HG02943 (cell line): ENCODE measurements around the gene CLEC18B.
A peak's percentile ranks its signal among the peaks of the same experiment; 100 is the strongest.
"Not testable (repeated sequence)": the region's sequence is repeated elsewhere in the genome, so short reads cannot be mapped to it uniquely, and the experiment has no call there.

ENCODE experiments used
- ATAC-seq: cut with Tn5 transposase; IDR thresholded peaks from one replicate; pipeline ENCODE4 v1.9.1; 2021; ENCODE audit warnings: mild to moderate bottlenecking, low read depth, moderate library complexity; ENCODE audit not compliant: unreplicated experiment

Gene CLEC18B

GRCh38 chr16:74409185-74409981 lies 11.9 kb downstream of the CLEC18B start:
- not testable (repeated sequence) for ATAC-seq

- not testable (repeated sequence) for ATAC-seq
These were observed 13.9 kb downstream of the CLEC18B start for GRCh38 chr16:74407362-74407705.

GRCh38 chr16:74406600-74407361 lies 14.5 kb downstream of the CLEC18B start:
- ATAC-seq: not testable (repeated sequence)

- ATAC-seq: not testable (repeated sequence)
These were observed 16.9 kb downstream of the CLEC18B start for GRCh38 chr16:74404148-74404933.

DNA sequence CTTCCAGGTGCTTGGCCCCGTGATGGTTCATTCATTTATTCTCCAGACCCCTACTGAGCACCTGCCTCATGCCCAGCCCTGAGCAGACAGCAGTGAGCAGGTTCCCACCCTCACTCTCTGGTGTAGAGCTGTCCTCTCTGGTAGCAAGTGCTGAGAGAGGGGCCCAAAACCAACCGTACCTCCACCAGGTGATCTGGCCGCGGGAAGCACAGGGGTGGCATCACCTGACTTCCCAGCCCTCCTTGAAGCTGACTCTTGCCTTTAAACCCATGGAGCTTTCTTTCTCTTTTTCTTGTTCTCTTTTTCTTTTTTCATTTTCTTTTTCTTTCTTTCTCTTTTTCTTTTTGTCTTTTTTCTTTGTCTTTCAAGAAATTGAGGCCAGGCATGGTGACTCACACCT lies 21.0 kb downstream of the CLEC18B start:
- not testable (repeated sequence) for ATAC-seq

DNA sequence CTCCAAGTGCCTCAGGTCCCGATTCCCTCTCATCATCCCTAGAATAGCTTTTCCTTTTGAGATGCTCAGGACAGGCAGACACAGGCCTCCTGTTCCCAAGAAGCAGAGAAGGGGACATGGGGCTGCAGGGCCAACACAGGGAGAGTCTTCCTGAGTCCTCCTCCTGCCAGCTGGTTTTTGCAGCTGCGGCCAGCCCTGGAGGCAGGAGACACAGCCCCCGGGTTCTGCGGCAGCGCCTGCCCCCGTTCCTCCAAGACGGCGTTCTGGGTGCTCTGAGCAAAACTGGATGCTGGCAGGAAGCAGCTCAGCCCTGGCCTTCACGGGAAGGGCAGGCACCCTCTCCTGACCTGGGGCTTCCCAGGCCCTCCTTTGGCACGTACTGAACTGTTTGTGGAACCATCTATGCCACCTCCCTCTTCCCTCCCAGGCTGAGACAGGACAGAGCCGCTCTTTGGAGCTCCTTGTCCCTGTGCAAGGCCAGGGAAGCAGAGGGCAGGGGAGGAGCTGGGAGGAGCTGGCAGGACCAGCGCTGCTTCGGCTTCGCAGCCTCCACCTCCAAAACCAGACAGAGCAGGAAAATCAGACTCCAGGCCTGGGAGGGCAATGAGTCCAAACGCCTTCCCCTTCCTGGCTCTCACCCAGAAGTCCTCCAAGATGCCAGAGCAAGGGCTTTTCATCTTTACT lies 22.9 kb downstream of the CLEC18B start:
- not testable (repeated sequence) for ATAC-seq

DNA sequence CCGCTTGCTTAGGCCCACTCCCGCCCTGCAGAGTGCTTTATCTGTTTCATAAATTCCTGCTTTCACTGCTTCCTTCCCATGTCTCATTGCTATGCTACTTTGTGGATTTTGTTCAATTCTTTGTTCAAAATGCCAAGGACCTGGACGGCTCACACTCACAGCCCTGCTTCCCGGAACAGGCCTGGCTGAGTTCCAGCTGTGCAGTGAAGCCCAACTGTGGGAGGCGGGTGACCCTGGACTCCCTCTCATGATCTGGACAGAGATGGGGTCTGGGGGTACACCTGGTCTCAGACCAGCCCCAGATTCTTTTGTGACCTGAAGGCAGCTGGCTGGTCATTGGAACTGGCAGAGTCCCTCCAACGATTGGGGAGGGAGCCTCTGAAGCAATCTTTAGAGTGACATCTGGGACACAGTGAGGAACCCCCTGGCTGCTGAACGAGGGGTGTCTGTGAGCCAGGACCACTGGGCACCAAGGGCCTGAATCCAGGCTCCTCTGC lies 24.7 kb downstream of the CLEC18B start:
- ATAC-seq: not testable (repeated sequence)

- ATAC-seq: not testable (repeated sequence)
These were observed 26.7 kb downstream of the CLEC18B start for GRCh38 chr16:74394604-74395003.

GRCh38 chr16:74394131-74394530 lies 27.1 kb downstream of the CLEC18B start:
- not testable (repeated sequence) for ATAC-seq

DNA sequence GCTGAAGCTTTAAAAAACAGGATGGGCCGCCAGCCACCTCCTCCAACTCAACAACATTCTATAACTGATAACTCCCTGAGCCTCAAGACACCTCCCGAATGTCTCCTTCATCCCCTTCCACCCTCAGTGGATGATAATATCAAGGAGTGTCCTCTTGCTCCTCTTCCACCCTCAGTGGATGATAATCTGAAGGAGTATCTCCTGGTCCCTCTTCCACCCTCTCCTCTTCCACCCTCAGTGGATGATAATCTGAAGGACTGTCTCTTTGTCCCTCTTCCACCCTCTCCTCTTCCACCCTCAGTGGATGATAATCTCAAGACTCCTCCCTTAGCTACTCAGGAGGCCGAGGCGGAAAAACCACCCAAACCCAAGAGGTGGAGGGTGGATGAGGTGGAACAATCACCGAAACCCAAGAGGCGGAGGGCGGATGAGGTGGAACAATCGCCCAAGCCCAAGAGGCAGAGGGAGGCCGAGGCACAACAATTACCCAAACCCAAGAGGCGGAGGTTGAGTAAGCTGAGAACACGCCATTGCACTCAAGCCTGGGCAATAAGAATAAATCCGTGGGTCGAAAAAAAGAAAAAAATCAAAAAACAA lies 29.7 kb downstream of the CLEC18B start:
- ATAC-seq: not testable (repeated sequence)

DNA sequence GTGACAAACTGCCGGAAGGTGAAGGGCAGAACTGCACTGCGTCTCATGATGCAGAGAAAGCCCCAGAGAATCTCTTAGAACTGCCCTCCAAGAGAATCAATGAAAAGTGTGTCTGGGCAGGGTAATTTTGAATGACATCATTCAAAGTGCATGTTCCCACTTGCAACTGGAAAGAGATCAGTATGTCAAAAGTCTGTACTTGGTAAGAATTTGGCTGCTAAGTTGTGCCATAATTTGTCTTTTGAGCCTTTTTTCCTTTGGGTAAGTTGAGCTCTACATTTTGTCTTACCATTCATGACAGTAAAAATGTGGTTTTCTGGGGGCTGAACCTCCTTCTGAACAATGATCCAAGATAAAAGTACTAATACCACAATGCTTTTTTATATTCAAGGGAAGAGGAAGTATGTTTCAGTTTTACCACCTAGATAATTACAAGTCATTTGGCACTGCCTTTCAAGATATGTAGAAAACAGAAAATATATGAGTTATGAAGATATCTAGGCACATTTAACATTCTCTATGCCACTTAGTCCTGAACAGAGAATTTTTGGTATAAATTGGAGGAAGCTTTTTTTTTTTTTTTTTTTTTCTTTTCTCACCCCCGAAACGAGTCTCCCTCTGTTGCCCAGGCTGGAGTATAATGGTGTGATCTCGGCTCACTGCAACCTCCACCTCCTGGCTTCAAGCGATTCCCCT lies 38.8 kb downstream of the CLEC18B start:
- ATAC-seq: not testable (repeated sequence)

GRCh38 chr16:74373847-74374184 lies 47.5 kb downstream of the CLEC18B start:
- not testable (repeated sequence) for ATAC-seq

DNA sequence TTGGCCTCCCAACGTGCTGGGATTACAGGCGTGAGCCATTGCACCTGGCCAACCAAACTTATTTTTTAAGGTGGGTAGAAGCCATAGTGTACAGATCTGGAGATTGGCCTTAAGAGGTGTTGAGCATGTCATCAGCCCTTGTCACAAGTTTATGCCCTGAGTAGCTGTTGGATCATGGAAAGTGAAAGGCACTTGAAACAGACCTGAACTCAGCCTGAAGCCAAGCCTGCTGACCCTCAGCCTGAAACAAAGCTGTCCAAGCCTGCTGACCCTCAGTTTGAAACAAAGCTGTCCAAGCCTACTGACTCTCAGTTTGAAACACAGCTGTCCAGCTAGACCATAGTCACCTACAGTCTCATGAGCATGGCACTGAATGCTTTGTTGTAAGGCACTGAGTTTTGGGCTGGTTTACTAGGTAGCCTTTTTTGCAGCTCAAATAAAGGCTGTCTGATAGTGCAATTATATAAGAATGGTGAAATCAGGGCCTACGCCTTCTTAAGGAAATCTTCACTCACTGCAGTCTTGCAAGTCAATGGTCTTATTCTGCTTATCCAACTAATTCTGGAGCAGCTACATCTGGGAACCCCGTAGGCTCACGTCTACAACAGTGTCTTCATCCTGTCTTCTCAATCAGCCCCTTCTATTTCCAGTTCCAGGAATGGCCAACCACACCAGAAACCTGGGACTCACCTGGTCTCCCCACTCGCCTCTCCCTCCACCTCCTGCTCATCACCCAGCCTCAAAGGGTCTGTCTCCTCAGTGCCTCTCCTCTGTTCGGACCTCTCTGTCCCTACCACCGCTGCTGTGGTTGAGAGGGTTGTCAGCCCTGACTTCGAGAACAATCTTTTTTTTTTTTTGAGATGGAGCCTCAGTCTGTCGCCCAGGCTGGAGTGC lies 48.1 kb downstream of the CLEC18B start:
- no peak for ATAC-seq

- ATAC-seq: no peak
These were observed 48.9 kb downstream of the CLEC18B start for GRCh38 chr16:74372369-74372768.

- ATAC-seq: not testable (repeated sequence)
These were observed 50.7 kb downstream of the CLEC18B start for GRCh38 chr16:74370338-74371135.

GRCh38 chr16:74368002-74368911 lies 53.0 kb downstream of the CLEC18B start:
- ATAC-seq: peak; percentile 93
